Prostate gland (tissue), 2 donors: Measurements from ENCODE around the gene SERPINA4. TPM values are rescaled to one million over a fixed set of nuclear protein-coding genes. Genes with fewer than 3 reads are reported as not detected.

Experiments used
- DNase-seq: peaks from one replicate; pipeline ENCODE4 v3.0.0-alpha.2; 2019; ENCODE audit warnings: low spot score
- H3K27ac ChIP-seq, 2 donors: fragments of 200-600 bp; sonication (generic); 2 replicates each; pipeline ENCODE4 v1.5.1; 2017 to 2019
- H3K27me3 ChIP-seq: fragments of 200-600 bp; sonication (generic); replicated peaks from 2 replicates; pipeline ENCODE4 v1.5.1; 2019; ENCODE audit not compliant: insufficient read depth
- H3K36me3 ChIP-seq, 2 donors: fragments of 200-600 bp; sonication (generic); 1 replicate in 1 of 2; 2 replicates in 1 of 2; pipeline versions ENCODE4 v1.5.1 to v1.8.1; 2017 to 2019
- H3K4me1 ChIP-seq: fragments of 200-600 bp; sonication (generic); replicated peaks from 2 replicates; pipeline ENCODE4 v1.5.1; 2019
- H3K4me3 ChIP-seq, 2 donors: fragments of 200-600 bp; sonication (generic); 2 replicates each; pipeline ENCODE4 v1.5.1; 2017 to 2019
- H3K9me3 ChIP-seq: fragments of 200-600 bp; sonication (generic); 2 replicates; pipeline ENCODE4 v1.5.1; 2017
- CTCF ChIP-seq, 4 experiments: fragments of 200-600 bp in 2 of 4; fragments of 450-650 bp in 2 of 4; sonication (generic) in 2 of 4; IDR thresholded peaks; 1 replicate in 3 of 4; 2 replicates in 1 of 4; pipeline ENCODE4 v1.5.1; 2016 to 2019; ENCODE audit warnings: antibody characterized with exemption in 4 of 4, mild to moderate bottlenecking in 2 of 4, moderate library complexity in 2 of 4
- POLR2A ChIP-seq: fragments of 450-650 bp; IDR thresholded peaks from one replicate; pipeline ENCODE4 v1.6.1; 2016; ENCODE audit warnings: antibody characterized with exemption, mild to moderate bottlenecking
- POLR2AphosphoS5 ChIP-seq: sonication (generic); formaldehyde crosslinking; IDR thresholded peaks from one replicate; pipeline ENCODE4 v1.6.1; 2017; ENCODE audit warnings: antibody characterized with exemption
- WGBS: methylation state at CpG from one replicate; pipeline ENCODE4 v1.1.5; 2018; 5-methylcytosine and 5-hydroxymethylcytosine counted together
- intact Hi-C: fragments of 100-400 bp; cut with DNase I; formaldehyde crosslinking; loops from one replicate; pipeline ENCODE4 v1.14.2; 2022
- total RNA-seq, 2 donors: library from RNA; depleted of rRNA; stranded (reverse); fragments of >200 nt; gene quantifications; one replicate each; pipeline ENCODE4 v1.1.0, GENCODE V29; 2016

SERPINA4 gene
- total RNA-seq, 2 donors from 2014 or later = 2.2 TPM; not detected in 1

GRCh38 chr14:94548999-94549985 is 11.9 kb upstream of the SERPINA4 start:
- WGBS = 30% methylated on average over 24 of the region's 24 CpGs
- DNase-seq = peak; percentile 32
- Histone ChIP-seq H3K36me3 (no peaks in the 10 kb centered on the region), H3K27me3 (no peaks in the 10 kb centered on the region), H3K27ac (no peak overlapping the region), H3K4me1 (no peaks in the 10 kb centered on the region), H3K9me3 (no peaks in the 10 kb centered on the region), H3K4me3 (no peak overlapping the region)
- peak; percentile 73 to 95 (median 84) for TF ChIP-seq CTCF (IDR thresholded peaks at IDR 0.05)
- TF ChIP-seq POLR2A = no peak
- intact Hi-C loops = no loop called here

GRCh38 chr14:94550041-94550440 is 11.2 kb upstream of the SERPINA4 start:
- Histone ChIP-seq H3K36me3 (no peaks in the 10 kb centered on the region), H3K4me3 (no peak overlapping the region), H3K9me3 (no peaks in the 10 kb centered on the region), H3K27me3 (no peaks in the 10 kb centered on the region), H3K27ac (no peak overlapping the region), H3K4me1 (no peaks in the 10 kb centered on the region)
- no peak for DNase-seq
- WGBS = 79% methylated on average over 8 of the region's 8 CpGs
- no peak for TF ChIP-seq POLR2A
- TF ChIP-seq POLR2AphosphoS5 = no peak
- no peak for TF ChIP-seq CTCF (IDR thresholded peaks at IDR 0.05)
- intact Hi-C loops = no loop called here

- H3K4me1 ChIP-seq = no peaks in the 10 kb centered on the region
- no peak overlapping the region for H3K4me3 ChIP-seq
- no peaks in the 10 kb centered on the region for H3K9me3 ChIP-seq
- TF ChIP-seq POLR2AphosphoS5 (no peak), CTCF (IDR thresholded peaks at IDR 0.05) (no peak), POLR2A (no peak)
- no peak overlapping the region for H3K27ac ChIP-seq
- no peaks in the 10 kb centered on the region for H3K36me3 ChIP-seq
- 86% methylated on average over 9 of the region's 9 CpGs for WGBS
- no peaks in the 10 kb centered on the region for H3K27me3 ChIP-seq
- no peak for DNase-seq
- intact Hi-C loops = no loop called here
Observed at GRCh38 chr14:94555991-94556390, 5.3 kb upstream of the SERPINA4 start.

GRCh38 chr14:94557327-94557726 is 3.9 kb upstream of the SERPINA4 start:
- Histone ChIP-seq H3K4me1 (no peaks in the 10 kb centered on the region), H3K4me3 (no peak overlapping the region), H3K27ac (no peak overlapping the region), H3K9me3 (no peaks in the 10 kb centered on the region), H3K27me3 (no peaks in the 10 kb centered on the region), H3K36me3 (no peaks in the 10 kb centered on the region)
- 85% methylated on average over 1 of the region's 1 CpG for WGBS
- TF ChIP-seq POLR2A (no peak), CTCF (IDR thresholded peaks at IDR 0.05) (no peak), POLR2AphosphoS5 (no peak)
- no peak for DNase-seq
- intact Hi-C loops = no loop called here

GRCh38 chr14:94558842-94559241 is 2.4 kb upstream of the SERPINA4 start:
- Histone ChIP-seq H3K27ac (no peak overlapping the region), H3K4me3 (no peak overlapping the region), H3K4me1 (no peaks in the 10 kb centered on the region), H3K27me3 (no peaks in the 10 kb centered on the region), H3K36me3 (no peaks in the 10 kb centered on the region), H3K9me3 (no peaks in the 10 kb centered on the region)
- TF ChIP-seq POLR2A (no peak), CTCF (IDR thresholded peaks at IDR 0.05) (no peak), POLR2AphosphoS5 (no peak)
- intact Hi-C loops = no loop called here
- 65% methylated on average over 2 of the region's 2 CpGs for WGBS
- no peak for DNase-seq
